HepG2 (cell line): ENCODE measurements around the gene ZNF8.

Experiments
- ARID3A ChIP-seq: IDR thresholded peaks from 2 replicates; pipeline ENCODE4 v1.6.1; 2012; ENCODE audit warnings: low read depth, low read length, improper control_type of control experiment
- PHF21A ChIP-seq: sonication (generic); formaldehyde crosslinking; IDR thresholded peaks from 2 replicates; pipeline ENCODE4 v1.5.0; 2020; ENCODE audit warnings: mild to moderate bottlenecking, missing genetic modification reagents
- ZNF562 ChIP-seq: sonication (generic); formaldehyde crosslinking; IDR thresholded peaks from 2 replicates; pipeline ENCODE4 v1.8.0; 2022; ENCODE audit warnings: missing genetic modification reagents, borderline replicate concordance

GRCh38 chr19:58330458-58330857, 51.7 kb downstream of the ZNF8 start:
- TF ChIP-seq ZNF562 (no peak), ARID3A (no peak), PHF21A (CRISPR knock-in tag) (no peak)
